Kidney capillary endothelial cell (primary cell): ENCODE results near the gene HOXD9.

Experiments used
- DNase-seq: peaks from one replicate; pipeline ENCODE4 v3.0.0-alpha.2; 2018; ENCODE audit warnings: low spot score

HOXD9 gene

GRCh38 chr2:176152350-176153181 lies 30.0 kb downstream of the HOXD9 start:
- no peak for DNase-seq

GRCh38 chr2:176154576-176155252 lies 32.2 kb downstream of the HOXD9 start:
- no peak for DNase-seq

- DNase-seq, result no peak
These were observed 33.0 kb downstream of the HOXD9 start for GRCh38 chr2:176155356-176156044.

GRCh38 chr2:176156301-176156806 lies 33.8 kb downstream of the HOXD9 start:
- no peak for DNase-seq

GRCh38 chr2:176156807-176157498 lies 34.4 kb downstream of the HOXD9 start, which contains the start of gene HOXD3:
Gene HOXD3 (plus strand): TSS chr2:176157307. CDS start chr2:176169115, 11,808 bp downstream.
- no peak for DNase-seq

- DNase-seq, result peak; percentile 44
These were observed 35.1 kb downstream of the HOXD9 start for GRCh38 chr2:176157499-176158185.

- DNase-seq, result no peak
These were observed 35.7 kb downstream of the HOXD9 start for GRCh38 chr2:176158186-176158591.

- no peak for DNase-seq
These were observed 36.5 kb downstream of the HOXD9 start for GRCh38 chr2:176158855-176159662.

GRCh38 chr2:176159663-176160250 lies 37.2 kb downstream of the HOXD9 start:
- no peak for DNase-seq

- no peak for DNase-seq
These were observed 37.9 kb downstream of the HOXD9 start for GRCh38 chr2:176160251-176160985.

- DNase-seq, result no peak
These were observed 38.7 kb downstream of the HOXD9 start for GRCh38 chr2:176160986-176161824.

GRCh38 chr2:176161825-176162626 lies 39.5 kb downstream of the HOXD9 start:
- DNase-seq, result no peak

- DNase-seq, result no peak
These were observed 40.6 kb downstream of the HOXD9 start for GRCh38 chr2:176162911-176163671.

GRCh38 chr2:176163672-176164056 lies 41.1 kb downstream of the HOXD9 start:
- no peak for DNase-seq

- DNase-seq, result no peak
These were observed 41.7 kb downstream of the HOXD9 start for GRCh38 chr2:176164201-176164600.

GRCh38 chr2:176164611-176165369 lies 42.3 kb downstream of the HOXD9 start:
- DNase-seq, result no peak
